ENCODE results near the gene PDE11A. TPM values are rescaled to one million over a fixed set of nuclear protein-coding genes. Genes with fewer than 3 reads are reported as not detected.

PDE11A gene
- polyA plus RNA-seq, 1 experiment = 0.53 TPM

DNA sequence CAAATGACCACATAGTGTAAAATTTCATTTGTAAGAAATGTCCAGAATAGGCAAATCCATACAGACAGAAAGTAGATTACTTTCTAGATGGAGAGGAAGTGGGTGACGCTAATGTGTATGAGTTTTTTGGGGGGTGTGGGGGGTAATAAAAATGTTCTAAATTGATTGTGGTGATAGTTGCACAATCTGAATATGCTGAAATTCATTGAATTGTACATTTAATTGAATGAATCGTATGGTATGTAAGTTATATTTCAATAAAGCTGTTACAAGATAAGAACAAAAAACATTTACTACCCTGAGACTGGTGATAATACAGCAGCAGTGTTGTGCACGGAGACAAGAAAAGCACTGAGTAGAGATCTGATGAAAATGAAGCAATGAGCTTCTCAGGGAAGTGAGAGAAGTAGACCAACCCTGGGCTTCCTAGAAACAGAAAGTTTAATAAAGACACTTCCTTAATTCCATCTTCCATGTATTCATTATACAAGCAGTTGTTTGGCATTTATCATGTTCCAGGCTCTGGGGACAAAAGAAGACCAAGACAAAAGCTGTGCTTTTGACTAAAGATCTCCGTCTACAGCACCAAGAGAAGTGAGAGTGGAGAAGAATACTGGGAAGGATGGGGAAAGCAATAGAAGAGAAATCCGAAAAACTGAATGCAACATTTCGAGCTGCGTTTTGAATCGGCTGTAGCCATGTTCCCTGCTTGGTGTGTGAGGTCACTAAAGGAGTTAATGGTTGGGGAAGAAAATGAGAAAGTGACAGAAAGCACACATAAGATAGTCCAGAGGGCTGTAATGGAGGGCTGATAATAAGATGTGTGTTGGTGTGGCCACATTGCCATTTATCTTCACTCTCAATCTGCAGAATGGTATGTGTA is 1.8 kb upstream of the PDE11A start:
- Histone ChIP-seq H3K4me3 (ENCODE audit: low read depth, low read length) (no peak overlapping the region), H3K36me3 (ENCODE audit: control insufficient read depth, insufficient read depth, low read length) (no peaks in the 10 kb centered on the region), H3K27me3 (ENCODE audit: control insufficient read depth, insufficient read depth, low read length) (no peaks in the 10 kb centered on the region)
- ChIA-PET POLR2A (interaction anchor here (0.7 kb wide), 2 partner anchors 15 to 56 kb away, joined by 3 to 5 read pairs; no protein-coding TSS in a partner anchor), CTCF (interaction anchor here (0.7 to 1.4 kb wide), 5 partner anchors 15 to 84 kb away, joined by 3 to 4 read pairs (median 3); partner anchors contain the start of gene RBM45)
- DNase-seq (ENCODE audit: low read depth) = no peak
- TF ChIP-seq, protein P1, sequence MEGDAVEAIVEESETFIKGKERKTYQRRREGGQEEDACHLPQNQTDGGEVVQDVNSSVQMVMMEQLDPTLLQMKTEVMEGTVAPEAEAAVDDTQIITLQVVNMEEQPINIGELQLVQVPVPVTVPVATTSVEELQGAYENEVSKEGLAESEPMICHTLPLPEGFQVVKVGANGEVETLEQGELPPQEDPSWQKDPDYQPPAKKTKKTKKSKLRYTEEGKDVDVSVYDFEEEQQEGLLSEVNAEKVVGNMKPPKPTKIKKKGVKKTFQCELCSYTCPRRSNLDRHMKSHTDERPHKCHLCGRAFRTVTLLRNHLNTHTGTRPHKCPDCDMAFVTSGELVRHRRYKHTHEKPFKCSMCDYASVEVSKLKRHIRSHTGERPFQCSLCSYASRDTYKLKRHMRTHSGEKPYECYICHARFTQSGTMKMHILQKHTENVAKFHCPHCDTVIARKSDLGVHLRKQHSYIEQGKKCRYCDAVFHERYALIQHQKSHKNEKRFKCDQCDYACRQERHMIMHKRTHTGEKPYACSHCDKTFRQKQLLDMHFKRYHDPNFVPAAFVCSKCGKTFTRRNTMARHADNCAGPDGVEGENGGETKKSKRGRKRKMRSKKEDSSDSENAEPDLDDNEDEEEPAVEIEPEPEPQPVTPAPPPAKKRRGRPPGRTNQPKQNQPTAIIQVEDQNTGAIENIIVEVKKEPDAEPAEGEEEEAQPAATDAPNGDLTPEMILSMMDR (IDR thresholded peaks at IDR 0.05; ENCODE audit: insufficient read depth, low read depth, low read length) = no peak

DNA sequence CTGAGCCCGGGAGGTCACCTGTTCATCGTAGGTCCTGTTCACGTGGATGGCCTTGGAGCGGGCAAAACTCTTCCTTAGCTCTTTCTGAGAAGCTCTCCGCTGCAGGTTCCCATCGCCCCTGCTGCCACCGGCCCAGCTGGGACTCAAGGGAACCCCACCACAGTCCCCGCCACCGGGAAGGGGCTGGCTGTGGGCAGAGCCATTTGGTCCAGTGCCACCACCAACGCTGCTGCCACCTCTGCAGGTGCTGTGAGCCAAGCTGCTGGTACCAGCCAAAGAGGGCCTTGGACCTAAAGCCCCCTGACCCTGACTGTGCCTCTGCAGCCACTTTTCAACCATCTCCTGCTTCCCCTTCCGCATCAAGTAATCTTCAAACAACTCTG is 586 bp downstream of the PDE11A start:
- TF ChIP-seq, protein P1 (IDR thresholded peaks at IDR 0.05; ENCODE audit: insufficient read depth, low read depth, low read length) = no peak
- POLR2A ChIA-PET = no interaction called here
- H3K36me3 ChIP-seq (ENCODE audit: control insufficient read depth, insufficient read depth, low read length) = no peaks in the 10 kb centered on the region
- no peak overlapping the region for H3K4me3 ChIP-seq (ENCODE audit: low read depth, low read length)
- CTCF ChIA-PET = interaction anchor here (0.7 to 1.1 kb wide), 2 partner anchors 48 to 88 kb away, joined by 3 to 4 read pairs; no protein-coding TSS in a partner anchor
- no peak for DNase-seq (ENCODE audit: low read depth)
- no peaks in the 10 kb centered on the region for H3K27me3 ChIP-seq (ENCODE audit: control insufficient read depth, insufficient read depth, low read length)

DNA sequence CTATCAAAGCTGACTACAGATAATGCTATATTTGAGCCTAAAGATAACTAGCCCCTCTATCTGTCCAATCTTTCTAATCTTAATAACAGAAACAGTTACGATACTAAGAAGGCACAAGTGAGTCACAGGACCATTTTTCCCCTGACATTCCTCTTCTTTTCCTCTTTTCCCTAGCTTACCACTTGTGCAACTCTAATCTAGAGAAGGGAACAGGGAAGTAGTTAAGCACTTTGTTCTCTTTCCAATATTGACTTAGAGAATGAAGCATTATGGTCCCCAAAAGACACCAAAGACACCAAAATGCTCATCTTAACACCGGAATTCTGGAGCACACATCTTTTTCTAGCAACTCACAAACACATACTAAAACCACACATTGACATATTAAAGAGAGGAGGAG is 1.8 kb downstream of the PDE11A start:
- TF ChIP-seq, protein P1 (IDR thresholded peaks at IDR 0.05; ENCODE audit: insufficient read depth, low read depth, low read length) = no peak
- POLR2A ChIA-PET = no interaction called here
- no peak for DNase-seq (ENCODE audit: low read depth)
- no peaks in the 10 kb centered on the region for H3K36me3 ChIP-seq (ENCODE audit: control insufficient read depth, insufficient read depth, low read length)
- no peaks in the 10 kb centered on the region for H3K27me3 ChIP-seq (ENCODE audit: control insufficient read depth, insufficient read depth, low read length)
- CTCF ChIA-PET = interaction anchor here (0.8 kb wide), 1 partner anchor 29 kb away, joined by 4 read pairs; no protein-coding TSS in a partner anchor
- no peak overlapping the region for H3K4me3 ChIP-seq (ENCODE audit: low read depth, low read length)

DNA sequence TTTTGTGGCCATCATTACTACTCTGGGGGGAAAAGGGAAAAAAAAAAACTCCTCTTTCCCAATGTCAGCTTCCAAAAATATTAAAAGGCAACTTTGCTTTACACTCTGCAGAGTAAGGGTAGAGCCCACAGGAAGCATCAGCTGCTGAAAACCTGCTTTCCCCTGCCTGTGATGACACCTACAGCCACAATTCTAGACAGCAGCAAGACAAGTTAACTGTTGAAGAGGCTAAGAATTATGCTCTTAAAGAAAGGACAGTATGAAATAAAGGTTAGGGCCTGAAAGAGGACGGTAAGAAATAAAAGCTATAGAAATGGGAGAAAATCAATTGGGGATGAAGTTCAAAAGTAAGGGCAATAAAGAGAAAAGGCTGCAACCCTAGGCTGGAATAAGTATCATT is 3.0 kb downstream of the PDE11A start:
- Histone ChIP-seq H3K4me3 (ENCODE audit: low read depth, low read length) (no peak overlapping the region), H3K27me3 (ENCODE audit: control insufficient read depth, insufficient read depth, low read length) (no peaks in the 10 kb centered on the region), H3K36me3 (ENCODE audit: control insufficient read depth, insufficient read depth, low read length) (no peaks in the 10 kb centered on the region)
- TF ChIP-seq, protein P1 (IDR thresholded peaks at IDR 0.05; ENCODE audit: insufficient read depth, low read depth, low read length) = no peak
- CTCF ChIA-PET = interaction anchor here (0.6 to 1.1 kb wide), 3 partner anchors 10 to 86 kb away, joined by 3 to 4 read pairs (median 3); partner anchors contain the start of gene RBM45
- no peak for DNase-seq (ENCODE audit: low read depth)
- POLR2A ChIA-PET = no interaction called here

DNA sequence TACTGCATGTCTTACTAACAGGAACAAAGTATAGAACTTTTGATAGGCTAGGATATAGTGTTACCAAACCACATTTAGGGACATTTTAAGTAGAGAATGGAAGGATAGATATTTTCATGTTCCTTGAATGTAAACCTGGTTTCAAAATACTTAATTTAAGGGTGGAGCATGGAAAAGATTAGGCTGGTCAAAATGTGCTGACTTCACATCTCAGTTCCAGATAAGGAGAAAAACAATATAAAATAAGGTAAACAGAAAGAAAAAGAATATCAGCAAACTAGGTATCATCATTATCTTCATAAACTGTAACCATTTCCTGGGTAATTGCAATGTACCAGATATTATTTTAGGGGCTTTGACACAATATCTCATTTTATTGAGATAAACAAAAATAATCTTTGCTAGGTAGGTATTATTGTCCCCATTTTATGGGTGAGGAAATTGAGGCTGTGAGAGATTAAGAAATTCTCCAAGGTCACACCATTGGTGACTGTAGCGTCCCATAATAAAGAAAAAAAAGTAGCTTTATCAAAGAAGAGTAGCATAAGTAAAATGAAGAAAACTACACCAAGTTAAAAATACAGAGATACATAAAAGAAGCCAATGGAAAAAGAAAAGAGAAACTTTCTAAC is 3.6 kb downstream of the PDE11A start:
- Histone ChIP-seq H3K4me3 (ENCODE audit: low read depth, low read length) (no peak overlapping the region), H3K36me3 (ENCODE audit: control insufficient read depth, insufficient read depth, low read length) (no peaks in the 10 kb centered on the region), H3K27me3 (ENCODE audit: control insufficient read depth, insufficient read depth, low read length) (no peaks in the 10 kb centered on the region)
- ChIA-PET CTCF (interaction anchor here (0.6 to 1.1 kb wide), 3 partner anchors 10 to 85 kb away, joined by 3 to 4 read pairs (median 3); partner anchors contain the start of gene RBM45), POLR2A (no interaction called here)
- TF ChIP-seq, protein P1 (IDR thresholded peaks at IDR 0.05; ENCODE audit: insufficient read depth, low read depth, low read length) = no peak
- DNase-seq (ENCODE audit: low read depth) = no peak

Measured in BJ (cell line).